Sigmoid colon (tissue), 4 donors: ENCODE results near the gene AKR1C2.

Source experiments
- CTCF ChIP-seq, 4 experiments: fragments of 450-650 bp in 3 of 4; fragments of 200-600 bp in 1 of 4; IDR thresholded peaks; one replicate each; pipeline ENCODE4 v1.5.1; 2016 to 2019; ENCODE audit warnings: antibody characterized with exemption in 4 of 4, mild to moderate bottlenecking in 3 of 4, moderate library complexity in 2 of 4
- POLR2AphosphoS5 ChIP-seq, 4 donors: sonication (generic); formaldehyde crosslinking; IDR thresholded peaks; one replicate each; pipeline ENCODE4 v1.6.1; 2017; ENCODE audit warnings: antibody characterized with exemption in 4 of 4

GRCh38 chr10:4944841-4945240 is 58.8 kb downstream of the AKR1C2 start:
- TF ChIP-seq CTCF (IDR thresholded peaks at IDR 0.05) (no peak), POLR2AphosphoS5 (IDR thresholded peaks at IDR 0.05) (no peak)
